COLO668 (cell line): ENCODE data around the gene ZDHHC20.
A peak's percentile ranks its signal among the peaks of the same experiment; 100 is the strongest.
"Not testable (repeated sequence)": the region's sequence is repeated elsewhere in the genome, so short reads cannot be mapped to it uniquely, and the experiment has no call there.

ENCODE experiments used
- DNase-seq: peaks from one replicate; lab custom pipeline; 2025; ENCODE audit not compliant: unreplicated experiment; lab: John Stamatoyannopoulos, UW

ZDHHC20 gene

DNA sequence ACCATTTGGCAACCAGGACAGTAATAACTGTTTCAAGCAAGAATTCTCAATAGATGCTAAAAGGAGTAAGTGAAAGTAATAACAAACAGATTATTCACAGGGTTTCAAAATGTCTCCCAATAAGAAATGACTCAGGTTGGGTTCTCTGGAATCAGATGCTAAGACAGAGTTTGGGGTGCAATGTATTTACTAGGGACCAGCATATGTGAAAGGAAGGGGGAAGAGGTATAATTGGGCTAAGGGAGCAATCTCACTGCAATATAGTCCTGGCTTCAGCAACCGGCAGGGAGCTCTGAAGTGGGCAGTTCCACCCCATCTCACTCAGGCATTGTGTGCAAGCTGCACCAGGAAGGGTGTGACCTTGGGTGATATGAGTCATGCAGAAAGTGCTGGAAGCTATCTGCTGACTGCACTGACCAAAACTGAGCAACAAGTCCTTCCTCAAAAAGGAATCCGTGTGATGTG lies 23.4 kb downstream of the ZDHHC20 start:
- DNase-seq, result peak; percentile 63

DNA sequence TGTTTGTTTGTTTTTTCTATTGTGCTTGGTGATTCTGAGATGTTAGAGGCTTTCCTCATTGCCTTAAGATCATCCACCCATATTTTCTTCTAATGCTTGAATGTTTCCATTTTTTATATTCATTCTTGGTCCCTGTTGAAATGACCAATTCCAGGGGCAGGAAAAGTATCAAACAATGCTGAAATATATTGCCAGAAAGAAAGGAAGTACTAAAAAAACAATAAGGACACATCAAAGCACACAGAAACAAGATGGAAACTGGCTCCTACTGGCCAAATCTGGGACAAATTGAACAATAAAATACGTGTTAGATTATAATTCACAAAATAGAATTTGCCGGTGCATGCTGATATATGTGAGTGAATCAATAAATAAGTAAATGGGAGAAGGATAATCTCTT lies 23.9 kb downstream of the ZDHHC20 start:
- no peak for DNase-seq

DNA sequence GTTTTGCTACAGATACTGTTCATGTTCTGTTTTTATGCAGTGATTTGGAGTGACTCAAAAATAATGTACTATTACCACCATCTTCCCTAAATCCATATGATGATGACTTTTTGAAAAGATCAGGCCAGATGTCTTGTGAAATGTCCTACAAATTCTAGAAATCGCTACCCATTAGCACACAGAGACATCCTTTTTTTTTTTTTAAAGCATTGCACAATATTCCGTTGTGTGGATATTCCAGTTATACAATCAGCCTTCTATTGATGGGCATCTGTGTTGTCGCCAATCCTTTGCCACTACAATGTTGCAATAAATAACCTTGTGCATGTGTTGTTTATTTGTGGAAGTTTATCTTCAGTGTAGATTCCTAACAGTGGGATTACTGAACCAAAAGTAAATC lies 24.5 kb downstream of the ZDHHC20 start:
- no peak for DNase-seq

DNA sequence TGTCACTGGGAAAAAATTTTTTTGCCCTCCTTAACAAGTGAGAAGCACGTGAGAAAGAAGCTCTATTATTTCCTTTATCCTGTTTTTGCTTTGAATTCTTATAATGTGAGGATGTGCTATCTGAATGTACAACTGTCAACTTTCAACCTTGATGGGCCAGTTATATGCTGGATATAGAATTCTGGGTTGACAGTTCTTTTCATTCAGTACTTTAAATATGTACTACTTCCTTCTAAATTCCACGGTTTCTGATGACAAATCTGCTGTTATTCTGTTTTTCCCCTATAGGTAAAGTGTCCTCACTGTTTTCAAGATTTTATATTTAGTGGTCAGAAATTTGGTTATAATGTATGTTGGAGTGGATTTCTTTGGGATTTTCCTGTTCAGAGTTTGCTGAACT lies 29.9 kb downstream of the ZDHHC20 start:
- no peak for DNase-seq

DNA sequence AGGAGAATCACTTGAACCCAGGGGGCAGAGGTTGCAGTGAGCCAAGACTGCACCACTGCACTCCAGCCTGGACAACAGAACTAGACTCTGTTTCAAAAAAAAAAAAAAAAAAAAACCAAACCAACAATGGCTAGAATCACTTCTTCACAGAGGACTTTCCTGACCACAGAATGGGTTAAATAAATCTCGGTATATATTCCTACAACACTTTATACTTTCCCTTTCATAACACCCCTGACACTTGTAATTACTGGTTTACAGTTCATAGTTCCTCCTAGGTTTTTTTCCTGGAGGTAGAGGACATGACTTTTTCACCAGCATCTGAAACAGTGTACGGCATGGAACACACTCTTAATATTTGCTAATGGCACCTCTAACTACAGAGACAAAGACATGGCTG lies 31.4 kb downstream of the ZDHHC20 start:
- no peak for DNase-seq

DNA sequence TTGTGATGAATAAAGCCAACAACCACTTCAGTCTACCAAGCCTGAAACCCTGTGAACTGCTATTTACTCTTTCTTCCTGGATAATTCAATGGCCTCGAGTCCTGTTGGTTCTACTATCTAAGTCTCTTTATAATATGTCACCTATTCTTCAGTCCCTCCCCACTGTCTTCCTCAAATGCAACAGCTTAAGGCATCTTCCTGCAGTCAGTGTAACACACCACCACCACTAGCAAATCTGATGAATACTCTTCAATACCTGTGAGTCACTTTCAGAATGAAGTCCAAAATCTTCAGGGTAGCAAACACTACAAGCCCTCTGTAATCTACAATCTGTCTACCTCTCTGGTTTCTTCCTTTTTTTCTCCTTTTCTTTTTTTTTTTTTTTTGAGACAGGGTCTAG lies 32.9 kb downstream of the ZDHHC20 start:
- DNase-seq, result no peak

DNA sequence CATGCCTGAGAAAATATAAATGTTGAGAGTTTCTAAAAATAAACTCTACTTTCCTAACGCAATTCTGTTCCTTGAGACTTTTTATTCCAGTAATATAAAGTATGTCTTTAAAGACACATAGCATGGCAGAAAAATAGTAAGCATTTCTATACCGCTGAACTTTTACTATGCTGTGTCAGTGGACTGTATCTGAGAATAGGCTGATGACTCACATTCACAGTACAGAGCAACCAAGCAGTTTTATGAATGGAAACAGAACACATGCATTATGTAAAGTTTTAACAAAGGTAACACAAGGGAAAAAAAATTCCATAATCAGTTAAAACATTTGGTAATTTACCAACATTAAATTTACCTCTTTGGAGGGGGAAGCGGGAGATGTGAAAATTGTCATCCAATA lies 38.4 kb downstream of the ZDHHC20 start:
- DNase-seq, result no peak

DNA sequence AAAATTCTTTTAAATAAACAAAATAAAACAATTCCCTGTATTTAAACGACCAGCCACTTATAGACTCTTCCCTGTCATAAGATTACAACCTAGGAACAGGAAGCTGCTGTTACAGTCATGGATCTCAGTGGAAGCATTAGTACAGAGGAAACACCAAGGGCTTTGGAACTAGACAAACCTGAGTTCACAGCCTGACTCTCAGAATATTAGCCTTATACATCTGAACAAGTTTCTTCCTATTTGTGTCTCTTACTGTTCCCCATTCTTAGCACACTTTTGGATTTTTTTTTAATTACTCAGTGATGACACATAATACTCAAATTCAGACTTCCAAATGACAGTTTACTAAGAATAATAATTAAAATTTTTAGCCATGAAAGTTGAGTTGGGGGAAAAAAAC lies 46.1 kb downstream of the ZDHHC20 start:
- DNase-seq, result no peak

DNA sequence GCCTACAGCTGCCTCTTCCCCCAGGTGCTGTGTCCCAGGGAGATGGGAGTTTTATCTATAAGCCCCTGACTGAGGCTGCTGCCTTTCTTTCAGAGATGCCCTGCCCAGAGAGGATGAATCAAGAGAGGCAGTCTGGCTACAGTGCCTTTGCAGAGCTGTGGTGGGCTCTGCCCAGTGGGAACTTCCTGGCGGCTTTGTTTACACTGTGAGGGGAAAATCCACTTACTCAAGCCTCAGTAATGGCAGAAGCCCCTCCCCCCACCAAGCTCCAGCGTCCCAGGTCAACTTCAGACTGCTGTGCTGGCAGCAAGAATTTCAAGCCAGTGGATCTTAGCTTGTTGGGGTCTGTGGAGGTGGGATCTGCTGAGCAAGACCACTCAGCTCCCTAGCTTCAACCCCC lies 48.6 kb downstream of the ZDHHC20 start:
- not testable (repeated sequence) for DNase-seq

DNA sequence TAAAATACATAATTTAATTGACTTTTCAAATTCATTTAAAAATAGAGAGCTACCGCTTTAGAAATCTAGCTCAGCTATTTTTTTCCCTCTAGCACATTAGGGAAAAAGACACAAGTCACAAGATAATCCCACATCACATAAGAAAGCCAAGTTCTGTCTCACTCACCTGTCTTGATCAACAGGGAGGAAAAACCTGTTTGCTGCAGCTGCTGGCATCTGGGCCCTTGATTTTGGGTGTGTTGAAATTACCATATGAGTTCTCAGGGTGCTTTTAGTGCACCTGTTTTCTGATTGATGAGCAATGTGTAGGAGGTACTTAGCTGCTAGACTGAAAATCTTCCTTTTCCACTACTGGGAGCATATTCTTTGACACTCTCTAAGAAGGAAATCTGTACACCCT lies 53.8 kb downstream of the ZDHHC20 start:
- DNase-seq, result peak; percentile 58

DNA sequence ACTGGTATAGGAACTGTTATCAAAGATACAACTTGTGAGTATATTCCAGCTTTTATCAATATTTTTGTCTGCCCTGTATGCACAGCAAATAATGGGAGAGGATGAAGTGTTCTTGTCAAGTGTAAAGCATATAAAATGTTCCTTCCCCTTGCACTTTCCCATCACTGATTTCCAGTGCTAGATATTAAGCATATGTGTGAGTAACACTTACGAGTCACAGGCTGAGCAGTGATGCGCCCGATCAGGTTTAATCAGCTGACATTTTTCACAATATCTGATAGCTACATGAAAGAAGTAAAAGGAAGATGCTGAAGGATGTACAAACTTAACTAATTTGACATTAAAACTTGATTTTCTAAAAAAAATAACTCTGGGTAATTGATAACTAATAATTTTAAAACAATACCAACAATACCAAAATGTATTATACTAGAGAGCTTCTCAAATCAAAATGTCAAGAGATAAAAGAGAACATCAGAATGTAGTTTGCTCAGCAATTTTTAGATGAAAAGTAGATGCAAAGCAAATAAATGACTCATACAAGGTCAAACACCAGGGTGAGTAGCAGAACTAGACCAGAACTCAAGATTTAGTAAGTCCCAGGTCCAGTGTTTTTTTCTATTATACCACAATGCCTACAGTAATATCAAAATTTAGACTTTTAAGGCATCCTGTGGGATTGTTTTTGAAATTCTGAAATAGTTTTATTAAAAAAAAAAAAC lies 56.4 kb downstream of the ZDHHC20 start:
- DNase-seq, result no peak

DNA sequence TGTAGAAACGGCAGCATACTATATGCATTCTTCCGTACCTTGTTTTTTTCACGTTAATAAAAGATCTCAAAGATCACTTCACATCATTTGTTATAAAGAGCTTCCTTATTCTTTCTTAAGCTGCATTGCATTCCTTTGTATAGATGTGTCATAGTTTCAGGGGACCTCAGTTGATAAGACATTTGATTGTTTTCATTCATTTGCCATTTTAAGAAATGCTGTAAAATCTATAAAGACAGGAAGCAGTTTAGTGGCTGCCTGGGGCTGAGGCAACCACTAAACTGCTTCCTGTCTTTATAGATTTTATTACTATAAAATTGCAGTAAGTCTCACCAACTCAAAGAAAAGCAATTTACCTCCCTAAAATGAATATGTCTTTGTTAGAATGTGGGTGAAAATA lies 59.4 kb downstream of the ZDHHC20 start:
- no peak for DNase-seq

DNA sequence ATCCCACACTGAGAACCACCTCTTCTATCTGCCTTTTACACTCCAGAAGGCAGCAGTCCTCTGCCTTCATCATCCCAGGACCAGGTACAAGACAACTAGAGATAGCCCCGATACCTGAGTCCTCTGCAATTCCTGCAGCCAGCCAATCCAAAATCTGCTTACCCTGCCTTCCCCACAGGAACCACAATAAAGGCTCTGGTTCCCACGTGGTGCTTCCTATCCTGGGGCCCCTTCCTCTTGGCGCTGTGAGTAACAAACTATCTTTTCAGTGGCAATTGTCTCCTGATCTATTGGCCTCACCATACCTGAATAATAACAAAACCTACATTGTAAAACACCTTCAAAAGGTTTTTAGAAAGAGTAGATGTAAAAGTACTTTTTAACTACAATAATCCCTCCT lies 63.1 kb downstream of the ZDHHC20 start:
- no peak for DNase-seq

DNA sequence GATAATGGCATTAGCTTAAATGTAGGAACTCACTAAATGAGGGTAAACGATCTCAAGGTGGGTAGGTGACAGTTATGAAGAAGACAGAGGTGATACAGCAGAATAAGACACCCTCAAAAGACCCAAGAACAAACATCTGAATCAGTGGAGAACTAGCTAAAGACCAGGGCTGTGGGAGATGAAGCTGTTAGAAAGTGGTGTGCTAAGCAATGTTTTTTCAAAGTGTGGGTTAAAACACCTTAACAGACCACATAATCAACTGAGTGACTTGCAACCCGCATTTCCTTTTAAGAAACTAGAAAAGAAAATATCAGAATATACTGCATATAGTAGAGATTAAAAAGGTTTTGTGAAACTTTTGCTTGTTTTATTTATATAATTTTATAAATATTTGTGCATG lies 70.0 kb downstream of the ZDHHC20 start:
- no peak for DNase-seq

DNA sequence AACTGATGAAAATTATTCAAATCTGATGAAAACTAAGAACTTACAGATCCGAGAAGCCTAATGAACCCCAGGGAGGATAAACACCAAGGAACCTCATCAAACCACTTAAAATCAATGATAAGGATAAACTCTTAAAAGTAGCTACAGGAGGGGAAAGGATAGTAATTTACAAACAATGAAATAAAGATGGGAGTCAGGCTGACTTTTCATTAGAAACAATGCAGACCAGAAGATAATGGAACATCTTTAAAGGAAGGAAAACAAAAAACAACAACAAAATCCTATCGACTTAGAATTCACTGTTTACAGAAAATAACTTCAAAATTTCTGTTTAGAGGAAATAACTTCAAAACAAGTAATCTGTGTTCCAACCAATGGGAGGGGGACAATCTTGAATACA lies 73.4 kb downstream of the ZDHHC20 start:
- no peak for DNase-seq

DNA sequence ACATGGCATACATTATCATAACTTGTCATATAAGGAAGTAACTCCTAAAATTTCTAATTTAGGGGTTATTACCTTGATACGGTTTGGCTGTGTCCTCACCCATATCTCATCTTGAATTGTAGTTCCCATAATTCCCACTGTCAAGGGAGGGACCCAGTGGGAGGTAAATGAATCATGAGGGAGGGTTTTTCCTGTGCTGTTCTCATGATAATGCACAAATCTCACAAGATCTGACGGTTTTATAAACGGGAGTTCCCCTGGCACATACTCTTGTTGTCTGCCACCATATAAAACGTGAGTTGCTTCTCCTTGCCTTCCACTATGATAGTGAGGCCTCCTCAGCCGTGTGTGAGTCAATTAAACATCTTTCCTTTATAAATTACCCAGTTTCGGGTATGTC lies 76.0 kb downstream of the ZDHHC20 start:
- DNase-seq, result no peak

DNA sequence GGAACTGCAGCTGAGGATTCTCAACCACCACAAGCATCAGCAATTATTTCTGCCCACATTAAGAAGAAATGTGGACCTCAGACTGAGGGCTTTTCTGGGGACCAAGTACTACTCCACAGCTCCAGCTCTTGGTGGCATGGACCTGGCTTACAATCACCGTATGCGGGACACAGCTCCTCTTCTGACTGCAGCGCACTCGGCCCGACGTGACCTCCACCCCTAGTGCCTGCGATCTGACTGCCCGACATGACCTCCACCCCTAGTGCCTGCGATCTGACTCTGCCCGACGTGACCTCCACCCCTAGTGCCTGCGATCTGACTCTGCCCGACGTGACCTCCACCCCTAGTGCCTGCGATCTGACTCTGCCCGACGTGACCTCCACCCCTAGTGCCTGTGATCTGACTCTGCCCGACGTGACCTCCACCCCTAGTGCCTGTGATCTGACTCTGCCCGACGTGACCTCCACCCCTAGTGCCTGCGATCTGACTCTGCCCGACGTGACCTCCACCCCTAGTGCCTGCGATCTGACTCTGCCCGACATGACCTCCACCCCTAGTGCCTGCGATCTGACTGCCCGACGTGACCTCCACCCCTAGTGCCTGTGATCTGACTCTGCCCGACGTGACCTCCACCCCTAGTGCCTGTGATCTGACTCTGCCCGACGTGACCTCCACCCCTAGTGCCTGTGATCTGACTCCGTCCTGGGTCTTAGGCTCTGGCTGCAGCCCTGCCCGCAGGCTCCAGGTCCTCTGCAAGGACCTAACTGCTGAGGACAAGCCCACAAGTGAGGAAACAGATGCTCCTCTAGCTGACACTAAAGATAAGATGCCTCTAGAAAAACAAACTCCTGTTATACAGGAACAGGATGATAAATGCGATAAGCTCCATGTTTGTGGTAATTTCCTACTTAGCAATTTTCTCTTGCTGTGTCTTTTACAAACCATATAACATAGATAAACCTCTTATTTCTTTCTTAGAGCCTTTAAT lies 81.8 kb downstream of the ZDHHC20 start:
- DNase-seq, result not testable (repeated sequence)

DNA sequence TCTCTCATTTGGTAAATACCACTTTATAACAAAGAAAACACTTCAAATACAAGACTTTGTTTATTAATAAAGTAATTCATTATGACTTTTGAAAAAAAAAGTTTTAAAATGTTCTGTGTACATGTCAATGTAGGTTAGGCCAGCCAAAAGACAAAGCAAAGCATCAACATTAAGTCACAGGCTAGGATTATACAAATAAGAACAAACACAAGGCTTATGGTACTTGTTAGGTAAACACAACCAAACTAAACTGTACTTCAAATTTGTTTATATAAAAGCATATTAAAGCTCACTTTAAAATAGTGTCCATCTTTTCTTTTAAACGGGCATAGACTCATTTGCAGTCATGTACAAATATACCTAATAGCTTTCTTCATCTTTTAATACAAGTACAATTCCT lies 86.6 kb downstream of the ZDHHC20 start:
- no peak for DNase-seq

DNA sequence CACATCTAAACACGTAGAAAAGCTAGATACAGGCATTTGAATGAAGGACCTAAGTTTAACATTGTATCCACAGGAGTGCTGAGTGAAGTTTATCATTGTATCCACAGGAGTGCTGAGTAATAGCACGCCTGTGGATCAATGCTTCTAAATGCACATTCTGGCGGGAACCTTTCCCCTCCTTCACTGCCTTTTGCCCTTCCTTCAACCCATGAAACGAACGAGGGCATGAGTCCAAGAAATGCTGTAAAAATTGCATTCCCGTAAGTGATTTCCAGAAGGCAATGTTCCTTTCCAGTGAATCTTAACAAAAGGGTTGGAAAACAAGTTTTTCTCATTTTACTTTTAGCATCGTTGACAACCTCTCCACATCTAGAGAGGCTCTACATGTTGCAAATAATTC lies 88.1 kb downstream of the ZDHHC20 start:
- DNase-seq, result no peak

DNA sequence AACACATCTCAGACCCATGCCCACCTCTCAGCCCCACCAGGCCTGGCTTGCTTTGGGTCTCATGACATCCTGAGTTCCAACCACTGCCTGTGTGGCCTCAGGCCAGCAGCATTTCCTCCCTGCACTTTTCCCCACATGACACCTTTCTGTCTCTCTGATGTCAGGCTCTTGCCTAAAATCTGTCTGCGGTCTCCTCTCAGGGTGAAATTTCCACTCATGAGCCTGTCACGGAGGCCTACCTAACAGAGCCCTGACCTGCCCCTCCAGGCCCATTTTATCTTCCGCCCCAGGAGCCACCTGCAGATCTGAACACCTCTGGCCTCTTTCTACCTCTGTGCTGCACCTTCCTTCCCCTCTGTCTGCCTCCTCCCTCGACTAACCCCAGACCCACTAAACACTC lies 93.5 kb downstream of the ZDHHC20 start:
- DNase-seq, result no peak

DNA sequence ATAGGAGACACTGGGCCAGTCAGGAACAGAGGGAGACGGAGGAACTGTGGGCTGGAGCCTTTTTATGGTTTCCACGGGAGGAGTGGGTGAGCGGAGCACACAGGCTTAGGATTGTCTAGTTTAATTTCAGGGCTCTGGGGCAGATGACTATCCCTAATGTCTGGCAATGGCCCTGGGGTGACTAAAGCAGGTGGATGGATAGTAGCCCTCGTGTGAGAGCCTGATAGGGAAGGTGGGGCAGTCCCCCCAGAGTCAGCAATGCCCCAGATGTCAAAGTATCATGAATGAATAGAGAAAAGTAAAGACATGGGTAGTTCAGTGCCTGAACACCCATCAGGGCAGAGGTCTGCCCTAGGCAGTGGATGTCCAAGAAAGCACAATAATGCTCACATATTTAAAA lies 94.2 kb downstream of the ZDHHC20 start:
- no peak for DNase-seq

DNA sequence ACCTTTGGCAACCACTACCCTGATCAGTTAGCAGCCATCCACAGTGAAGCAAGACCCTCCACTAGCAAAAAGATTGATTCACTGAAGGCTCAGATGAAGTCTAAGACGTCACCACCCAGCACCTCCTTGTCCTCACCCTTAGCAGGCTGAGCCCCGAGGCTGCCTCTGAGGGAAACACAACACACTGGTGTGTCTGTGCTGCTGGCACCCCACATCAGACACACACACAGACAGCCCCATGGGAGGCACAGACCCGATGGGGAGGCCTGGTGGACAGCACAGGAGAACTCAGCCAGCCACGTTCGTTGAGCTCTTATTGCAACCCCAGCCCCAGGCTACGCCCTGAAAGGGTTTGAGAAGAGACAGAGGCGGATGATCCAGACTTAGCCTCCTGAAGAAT lies 94.7 kb downstream of the ZDHHC20 start:
- no peak for DNase-seq
